ENCODE results near the gene POLR3E.
"Not testable (repeated sequence)": the region's sequence is repeated elsewhere in the genome, so short reads cannot be mapped to it uniquely, and the experiment has no call there.

The POLR3E gene

DNA sequence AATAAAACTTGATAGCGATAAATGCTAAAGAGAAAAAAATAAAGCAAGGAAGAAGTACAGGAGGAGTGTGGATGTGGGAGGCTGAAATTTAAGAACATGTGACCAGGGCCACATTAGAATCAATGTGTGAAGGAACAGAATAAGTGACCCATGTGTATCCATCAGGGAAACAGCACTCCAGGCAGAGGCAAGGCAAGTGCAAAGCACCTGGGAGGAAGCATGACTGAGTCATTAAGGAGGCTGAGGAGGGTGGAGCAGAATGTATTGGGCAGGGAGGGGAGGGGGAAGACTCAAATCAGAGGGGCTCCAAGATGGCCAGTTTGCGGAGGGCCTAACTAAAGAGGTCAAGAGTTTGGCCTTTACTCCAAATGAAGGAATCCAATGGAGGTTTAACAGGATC lies 69.2 kb downstream of the POLR3E start:
- DNase-seq (ENCODE audit: low spot score): no peak

DNA sequence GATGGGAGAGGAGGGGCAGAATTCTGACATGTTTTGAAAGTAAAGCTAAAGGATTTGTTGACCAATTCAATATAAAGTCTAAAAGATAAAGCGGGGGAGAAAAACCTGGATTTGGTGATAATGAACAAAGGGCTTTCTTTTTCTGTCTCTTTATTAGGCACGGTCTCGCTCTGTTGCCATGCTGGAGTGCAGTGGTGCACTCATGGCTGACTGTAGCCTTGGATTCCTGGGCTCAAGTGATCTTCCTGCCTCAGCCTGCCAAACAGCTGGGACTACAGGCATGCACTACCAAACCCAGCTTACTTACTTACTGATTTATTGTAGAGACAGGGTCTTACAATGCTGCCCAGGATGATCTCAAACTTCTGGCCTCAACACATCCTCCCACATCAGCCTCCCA lies 69.7 kb downstream of the POLR3E start:
- DNase-seq (ENCODE audit: low spot score): no peak

DNA sequence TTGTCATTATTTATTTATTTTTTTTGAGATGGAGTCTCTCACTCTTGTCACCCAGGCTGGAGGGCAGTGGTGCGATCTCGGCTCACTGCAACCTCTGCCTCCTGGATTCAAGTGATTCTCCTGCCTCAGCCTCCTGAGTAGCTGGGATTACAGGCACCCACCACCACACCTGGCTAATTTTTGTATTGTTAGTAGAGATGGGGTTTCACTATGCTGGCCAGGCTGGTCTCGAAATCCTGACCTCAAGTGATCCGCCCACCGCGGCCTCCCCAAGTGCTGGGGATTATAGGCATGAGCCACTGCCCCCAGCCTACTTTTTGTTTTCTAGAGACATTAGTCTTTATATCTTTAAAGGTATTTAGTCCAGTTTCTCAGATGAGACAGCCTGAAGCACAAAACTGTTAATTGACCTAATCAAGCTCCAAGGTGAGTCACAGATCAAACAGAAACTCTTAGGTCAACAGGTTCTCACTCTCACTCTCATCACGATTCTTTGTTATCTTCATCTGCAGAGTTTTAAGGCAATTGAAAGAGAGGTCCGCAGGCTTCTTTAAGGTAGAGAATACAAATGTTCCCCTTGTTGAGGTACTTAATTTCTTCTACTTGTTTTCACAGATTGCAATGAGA lies 71.1 kb downstream of the POLR3E start:
- not testable (repeated sequence) for DNase-seq (ENCODE audit: low spot score)

DNA sequence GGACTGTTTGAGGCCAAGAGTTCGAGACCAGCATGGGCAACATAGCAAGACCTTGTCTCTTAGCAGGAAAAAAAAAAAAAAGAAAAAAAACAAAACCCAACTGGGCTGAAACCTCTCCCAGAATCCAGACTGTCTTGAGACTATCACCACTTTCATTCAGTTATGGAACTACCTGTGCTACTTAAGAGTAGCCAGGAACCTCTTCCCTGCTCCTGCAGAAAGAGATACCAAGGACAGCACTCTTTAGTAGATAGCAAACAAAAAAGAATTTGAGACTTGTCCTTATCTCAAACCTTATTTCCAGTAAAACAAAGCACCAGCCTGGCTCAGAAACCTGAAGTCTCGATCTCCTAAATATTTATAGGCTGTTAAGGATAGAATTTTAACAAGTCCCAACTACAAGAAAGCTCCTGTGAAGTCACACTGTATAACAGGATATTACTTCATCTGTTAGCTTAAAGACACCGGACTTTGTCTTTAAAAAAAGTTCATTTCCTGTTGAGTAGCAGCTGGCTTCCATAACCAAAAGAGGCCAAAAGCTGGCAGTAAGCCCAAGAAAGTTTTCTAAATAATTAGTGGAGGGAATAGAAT lies 72.1 kb downstream of the POLR3E start:
- DNase-seq (ENCODE audit: low spot score): no peak

DNA sequence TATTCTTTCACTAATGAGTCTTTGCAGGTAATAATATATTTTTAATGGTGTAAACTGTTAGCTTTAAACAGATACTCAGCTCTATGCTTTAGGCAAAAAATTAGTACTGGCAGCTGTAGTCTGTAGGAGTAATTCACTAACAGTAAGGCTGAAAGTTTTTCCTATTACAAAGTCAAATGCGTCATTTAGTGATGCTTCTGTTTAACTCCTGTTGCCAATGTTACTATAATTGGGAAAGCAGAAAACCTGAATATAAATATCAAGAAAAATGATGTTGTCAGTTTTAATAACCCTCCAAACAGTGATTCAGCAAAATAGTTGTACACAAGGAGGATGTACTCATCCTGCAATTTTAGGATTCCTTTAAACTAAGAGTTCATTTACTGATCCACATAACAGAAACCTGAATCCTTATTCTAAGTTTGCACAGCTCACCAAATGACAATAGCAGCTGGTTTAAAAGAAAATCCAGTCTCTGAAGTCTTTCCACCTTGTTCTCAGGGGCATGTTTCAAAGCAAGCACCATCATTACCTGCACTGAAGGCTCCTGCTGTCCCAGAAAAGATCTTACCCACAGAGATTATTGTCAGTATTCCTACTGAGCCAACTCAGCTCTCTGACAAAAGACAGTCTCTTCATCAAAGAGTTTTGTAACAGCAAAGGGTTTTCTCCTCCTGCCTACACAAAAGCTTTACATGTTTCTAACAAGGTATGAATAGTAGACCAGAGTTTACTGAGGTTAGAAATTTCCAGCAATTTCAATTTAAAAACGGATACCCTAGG lies 73.0 kb downstream of the POLR3E start:
- no peak for DNase-seq (ENCODE audit: low spot score)

DNA sequence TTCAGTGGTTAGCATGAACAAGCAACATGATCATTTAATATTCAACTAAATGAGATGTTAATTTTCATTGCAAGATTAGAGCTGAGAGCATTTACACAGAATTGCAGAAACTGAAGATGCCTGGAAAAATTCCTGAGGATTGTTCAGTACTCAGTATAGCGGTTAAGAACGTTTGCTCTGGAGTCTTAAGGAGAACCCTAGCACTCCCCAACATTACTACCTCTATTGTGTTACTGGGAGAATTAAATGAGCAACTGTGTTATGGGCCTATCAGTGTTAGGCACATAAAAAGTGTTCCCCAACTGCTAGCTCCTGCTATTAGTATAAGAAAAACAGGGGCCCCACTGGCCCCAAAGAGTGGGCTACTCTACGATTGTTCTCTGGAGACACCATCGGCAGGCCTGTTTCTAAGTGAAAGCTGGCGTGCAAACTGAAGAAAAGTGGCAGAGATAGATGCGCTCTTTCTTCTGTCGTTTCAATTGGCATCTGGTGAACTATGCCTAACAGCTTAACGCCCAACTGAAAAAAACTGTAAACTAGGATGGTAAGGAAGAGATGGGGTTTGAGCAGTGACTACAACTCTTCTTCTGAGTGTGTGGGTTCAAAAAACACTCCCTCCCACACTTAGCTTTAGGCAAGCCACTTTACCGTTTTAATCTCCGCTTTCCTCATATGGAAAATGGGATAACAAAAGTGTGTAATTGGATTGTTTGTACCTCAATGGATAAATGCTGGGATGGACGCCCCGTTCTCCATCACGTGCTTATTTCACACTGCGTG lies 75.9 kb downstream of the POLR3E start:
- DNase-seq (ENCODE audit: low spot score): no peak

DNA sequence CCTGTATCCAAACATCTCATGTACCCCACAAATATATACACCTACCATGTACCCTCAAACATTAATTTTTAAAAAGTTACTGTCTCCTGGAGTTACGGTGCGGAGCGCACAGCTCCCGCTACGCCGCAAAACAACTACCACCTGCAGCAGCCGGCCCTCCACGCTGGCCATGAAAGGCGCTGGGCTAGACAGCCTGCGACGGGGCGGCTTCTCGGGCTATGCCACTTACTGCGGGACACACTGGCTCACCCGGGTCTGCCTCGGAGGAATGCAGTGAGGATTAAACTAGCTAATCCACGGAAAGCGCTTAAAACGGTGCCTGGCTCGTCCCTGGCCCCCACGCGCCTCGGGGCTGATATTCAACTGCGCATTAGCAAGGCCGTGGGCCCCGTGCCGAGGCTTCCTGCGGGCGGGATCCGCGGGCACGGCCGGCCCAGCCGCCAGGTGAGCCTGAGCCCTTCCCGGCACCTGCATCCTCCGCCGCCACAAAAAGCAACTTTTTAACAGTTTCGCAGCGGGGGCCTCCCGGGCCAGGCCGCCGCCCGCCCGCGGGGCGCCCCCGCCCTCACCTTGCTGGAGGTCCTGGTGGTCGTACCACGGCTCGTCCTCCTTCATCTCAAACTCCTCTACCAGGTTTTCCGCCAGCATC lies 76.6 kb downstream of the POLR3E start:
- DNase-seq (ENCODE audit: low spot score): no peak

DNA sequence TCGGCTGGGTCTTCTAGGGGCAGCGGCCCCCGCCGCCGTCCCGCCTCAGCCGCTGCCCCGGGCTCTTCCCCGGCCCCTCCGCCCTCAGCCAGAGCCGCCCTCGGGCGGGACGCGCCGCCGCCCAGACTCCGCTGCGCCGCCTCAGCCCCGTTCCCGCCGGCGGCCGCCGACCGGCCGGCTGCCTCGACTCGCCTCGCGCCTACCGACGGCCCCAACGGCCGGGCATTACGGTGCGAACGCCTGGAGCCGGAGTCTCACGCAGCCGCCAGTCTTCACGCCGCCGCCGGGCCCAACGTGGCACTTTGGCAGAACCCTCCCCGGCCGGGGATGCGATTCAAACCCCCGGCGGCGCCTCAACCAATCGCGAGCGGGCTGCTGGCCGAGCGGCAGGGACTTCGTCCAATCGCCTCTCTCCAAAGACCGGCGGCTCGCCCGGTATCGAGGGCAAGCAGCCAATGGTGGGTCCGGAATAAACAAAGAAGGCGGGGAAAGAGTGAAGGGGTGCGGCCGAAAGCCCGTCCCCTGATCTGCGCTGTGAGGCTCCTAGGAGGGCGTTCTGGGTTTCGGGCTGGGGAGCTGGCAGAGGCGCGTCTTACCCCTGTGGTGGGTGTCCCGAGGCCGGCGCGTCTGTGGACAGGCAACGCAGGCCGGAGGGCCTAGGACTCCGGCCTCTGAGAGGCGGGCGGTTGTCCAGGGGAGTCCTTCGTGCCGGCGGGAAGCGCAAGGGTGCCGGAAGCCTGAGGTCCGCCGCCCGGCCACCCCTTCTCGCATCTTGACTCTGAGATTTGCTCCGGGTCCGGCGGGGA lies 77.3 kb downstream of the POLR3E start, which contains the start of gene CDR2:
Gene CDR2, minus strand, starts transcription at position 309 of the 806 bp plus-strand sequence. CDS start 310 bp downstream, outside the sequence.
- peak; percentile 93 for DNase-seq (ENCODE audit: low spot score)

DNA sequence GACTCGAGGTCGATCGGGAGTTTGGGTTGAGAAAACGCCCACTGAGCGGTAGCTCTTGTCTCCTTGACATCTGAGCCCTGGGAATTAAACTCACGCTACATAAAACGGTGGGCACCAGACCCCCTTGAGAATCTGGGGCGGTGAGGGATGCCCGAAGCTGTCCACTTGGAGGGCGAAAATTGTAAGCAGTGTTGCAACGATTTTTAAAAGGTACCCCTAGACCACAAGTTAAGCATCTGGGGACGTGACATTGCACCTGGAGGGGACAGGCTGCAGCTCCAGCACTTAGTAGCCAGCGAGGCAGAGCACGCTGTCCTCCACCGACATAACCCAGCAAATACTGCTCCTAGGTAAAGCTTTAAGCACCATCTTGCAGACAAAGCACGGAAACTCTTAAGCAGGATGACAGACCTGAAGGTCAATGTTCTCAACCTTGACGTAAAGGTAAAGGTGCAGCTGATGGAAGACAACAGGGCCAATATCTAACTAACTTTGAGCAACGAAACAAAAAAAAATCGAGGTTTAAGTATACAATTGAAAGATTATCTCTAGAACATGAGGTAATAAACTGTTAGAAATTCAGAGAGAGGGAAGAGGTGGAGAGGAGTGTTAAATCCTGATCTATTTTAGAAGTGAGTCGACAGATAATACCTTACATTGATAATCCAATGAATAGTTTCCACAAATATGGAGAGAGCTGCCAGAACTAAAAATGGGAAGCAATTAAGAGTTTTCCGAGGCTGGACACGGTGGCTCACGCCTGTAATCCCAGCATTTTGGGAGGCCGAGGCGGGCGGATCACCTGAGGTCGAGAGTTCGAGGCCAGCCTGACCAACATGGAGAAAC lies 78.1 kb downstream of the POLR3E start:
- DNase-seq (ENCODE audit: low spot score): no peak

DNA sequence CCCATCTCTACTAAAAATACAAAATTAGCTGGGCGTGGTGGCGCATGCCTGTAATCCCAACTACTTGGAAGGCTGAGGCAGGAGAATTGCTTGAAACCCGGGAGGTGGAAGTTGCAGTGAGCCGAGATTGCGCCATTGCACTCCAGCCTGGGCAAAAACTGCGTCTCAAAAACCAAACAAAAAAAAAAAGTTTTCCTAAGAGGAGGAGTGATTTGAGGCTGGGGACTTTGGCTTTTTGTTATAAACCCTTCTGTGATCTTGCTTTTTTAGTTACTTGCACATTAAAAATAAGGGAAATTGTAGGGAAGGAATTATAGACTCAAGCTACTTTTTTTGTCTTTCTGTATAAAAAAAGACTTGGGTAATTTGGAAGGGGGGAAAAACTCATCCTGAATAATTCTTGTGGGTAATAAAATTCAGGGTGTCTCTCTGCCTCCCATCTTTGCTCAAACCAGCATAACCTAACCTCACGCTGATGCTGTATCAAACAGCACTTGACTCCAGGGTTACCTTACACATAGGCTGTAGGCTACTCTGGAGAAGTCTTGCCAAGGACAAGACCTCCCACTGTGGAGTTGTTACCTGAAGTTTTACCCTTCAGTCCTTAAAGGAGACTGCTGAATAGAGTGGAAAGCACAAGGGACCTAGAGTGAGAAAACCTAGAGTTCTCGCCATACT lies 78.9 kb downstream of the POLR3E start:
- no peak for DNase-seq (ENCODE audit: low spot score)

DNA sequence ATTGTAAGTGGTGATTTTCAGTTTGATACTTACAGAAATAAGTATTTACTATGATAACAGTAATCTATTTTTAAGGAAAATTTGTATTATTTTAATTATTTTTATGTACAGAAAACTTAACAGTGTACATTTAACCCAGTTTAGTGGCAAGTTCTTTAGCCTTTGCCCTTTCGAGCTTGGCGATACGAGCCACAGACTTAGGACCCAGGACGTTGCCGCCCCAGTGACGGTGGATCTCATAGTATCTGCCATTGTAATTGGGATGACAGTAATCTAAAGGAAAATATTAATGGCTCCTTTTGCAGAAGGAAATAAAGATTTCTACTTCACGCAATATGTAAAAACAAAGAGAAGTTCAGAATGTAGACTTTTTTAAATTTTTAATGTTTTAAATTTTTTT lies 82.4 kb downstream of the POLR3E start:
- no peak for DNase-seq (ENCODE audit: low spot score)

DNA sequence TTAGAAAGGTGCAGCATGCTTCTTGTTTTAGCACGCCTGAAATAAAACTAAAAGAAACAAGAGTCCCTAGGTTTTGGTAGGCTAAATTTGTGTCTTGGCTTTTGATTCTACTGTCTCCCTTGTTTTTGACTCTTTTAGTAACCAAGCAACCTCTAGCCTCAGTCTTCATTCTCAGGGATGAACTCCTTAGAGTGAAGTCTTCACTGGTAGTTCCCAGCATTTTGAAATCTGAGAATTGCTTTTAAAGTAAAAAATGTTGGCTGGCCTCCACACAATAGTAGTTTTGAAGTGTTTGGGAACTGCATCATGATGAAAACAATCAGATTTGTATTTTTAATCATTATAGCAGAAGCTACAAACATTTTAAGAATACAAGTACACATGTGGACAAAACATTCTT lies 83.3 kb downstream of the POLR3E start:
- no peak for DNase-seq (ENCODE audit: low spot score)

DNA sequence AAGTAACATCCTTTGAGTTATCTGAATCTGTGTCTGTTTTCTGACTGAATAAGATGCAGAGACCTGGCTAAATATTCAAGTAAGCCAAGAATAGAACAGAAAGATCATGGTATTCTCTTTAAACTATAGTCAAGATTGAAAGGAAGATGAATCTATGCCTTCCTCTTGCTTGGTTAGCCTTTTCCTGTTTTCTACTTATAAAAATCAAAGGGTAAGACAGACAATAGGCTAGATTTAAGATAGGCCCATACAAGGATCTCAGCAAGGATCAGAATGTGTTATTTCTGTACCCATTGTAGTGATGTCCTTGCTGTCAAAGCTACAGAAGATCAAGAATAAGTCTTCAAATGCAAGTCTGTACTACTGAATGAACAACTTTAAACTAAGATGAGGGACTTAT lies 84.2 kb downstream of the POLR3E start:
- no peak for DNase-seq (ENCODE audit: low spot score)

DNA sequence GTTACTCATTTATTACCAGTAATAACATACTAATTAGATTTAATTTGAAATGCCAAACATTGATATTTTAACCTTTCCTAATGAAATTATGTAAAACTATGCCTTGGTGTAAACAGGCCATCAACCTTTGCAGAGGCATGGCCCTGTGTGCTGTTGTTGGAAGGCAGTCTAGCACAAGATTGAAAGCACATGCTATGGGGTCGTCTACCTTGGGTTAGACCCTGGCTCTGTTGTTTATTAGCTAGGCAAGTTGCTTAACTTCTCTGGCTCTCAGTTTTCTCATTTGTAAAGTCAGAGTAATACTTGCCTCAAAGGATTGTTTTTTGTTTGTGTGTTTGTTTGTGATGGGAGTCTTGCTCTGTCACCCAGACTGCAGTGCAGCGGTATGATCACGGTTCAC lies 86.6 kb downstream of the POLR3E start:
- DNase-seq (ENCODE audit: low spot score): no peak

Data from globus pallidus (tissue), 1 donor.